Prostate gland (tissue), 2 donors: ENCODE results near the gene TRPC3. TPM values are rescaled to one million over a fixed set of nuclear protein-coding genes. Genes with fewer than 3 reads are reported as not detected.

Source experiments
- DNase-seq: peaks from one replicate; pipeline ENCODE4 v3.0.0-alpha.2; 2019; ENCODE audit warnings: low spot score
- H3K27ac ChIP-seq, 2 donors: fragments of 200-600 bp; sonication (generic); 2 replicates each; pipeline ENCODE4 v1.5.1; 2017 to 2019
- H3K27me3 ChIP-seq: fragments of 200-600 bp; sonication (generic); replicated peaks from 2 replicates; pipeline ENCODE4 v1.5.1; 2019; ENCODE audit not compliant: insufficient read depth
- H3K36me3 ChIP-seq, 2 donors: fragments of 200-600 bp; sonication (generic); 1 replicate in 1 of 2; 2 replicates in 1 of 2; pipeline versions ENCODE4 v1.5.1 to v1.8.1; 2017 to 2019
- H3K4me1 ChIP-seq: fragments of 200-600 bp; sonication (generic); replicated peaks from 2 replicates; pipeline ENCODE4 v1.5.1; 2019
- H3K4me3 ChIP-seq, 2 donors: fragments of 200-600 bp; sonication (generic); 2 replicates each; pipeline ENCODE4 v1.5.1; 2017 to 2019
- H3K9me3 ChIP-seq: fragments of 200-600 bp; sonication (generic); 2 replicates; pipeline ENCODE4 v1.5.1; 2017
- POLR2A ChIP-seq: fragments of 450-650 bp; IDR thresholded peaks from one replicate; pipeline ENCODE4 v1.6.1; 2016; ENCODE audit warnings: antibody characterized with exemption, mild to moderate bottlenecking
- POLR2AphosphoS5 ChIP-seq: sonication (generic); formaldehyde crosslinking; IDR thresholded peaks from one replicate; pipeline ENCODE4 v1.6.1; 2017; ENCODE audit warnings: antibody characterized with exemption
- WGBS: methylation state at CpG from one replicate; pipeline ENCODE4 v1.1.5; 2018; 5-methylcytosine and 5-hydroxymethylcytosine counted together
- intact Hi-C: fragments of 100-400 bp; cut with DNase I; formaldehyde crosslinking; loops from one replicate; pipeline ENCODE4 v1.14.2; 2022
- total RNA-seq, 2 donors: library from RNA; depleted of rRNA; stranded (reverse); fragments of >200 nt; gene quantifications; one replicate each; pipeline ENCODE4 v1.1.0, GENCODE V29; 2016
- TF ChIP-seq, protein P1 (sequence below), 4 experiments: fragments of 200-600 bp in 2 of 4; fragments of 450-650 bp in 2 of 4; sonication (generic) in 2 of 4; IDR thresholded peaks; 1 replicate in 3 of 4; 2 replicates in 1 of 4; pipeline ENCODE4 v1.5.1; 2016 to 2019; ENCODE audit warnings: antibody characterized with exemption in 4 of 4, mild to moderate bottlenecking in 2 of 4, moderate library complexity in 2 of 4

TRPC3 gene
- total RNA-seq = 1 to 10 TPM in 1 of 2 donors, not detected in 1; 1.5 TPM

DNA sequence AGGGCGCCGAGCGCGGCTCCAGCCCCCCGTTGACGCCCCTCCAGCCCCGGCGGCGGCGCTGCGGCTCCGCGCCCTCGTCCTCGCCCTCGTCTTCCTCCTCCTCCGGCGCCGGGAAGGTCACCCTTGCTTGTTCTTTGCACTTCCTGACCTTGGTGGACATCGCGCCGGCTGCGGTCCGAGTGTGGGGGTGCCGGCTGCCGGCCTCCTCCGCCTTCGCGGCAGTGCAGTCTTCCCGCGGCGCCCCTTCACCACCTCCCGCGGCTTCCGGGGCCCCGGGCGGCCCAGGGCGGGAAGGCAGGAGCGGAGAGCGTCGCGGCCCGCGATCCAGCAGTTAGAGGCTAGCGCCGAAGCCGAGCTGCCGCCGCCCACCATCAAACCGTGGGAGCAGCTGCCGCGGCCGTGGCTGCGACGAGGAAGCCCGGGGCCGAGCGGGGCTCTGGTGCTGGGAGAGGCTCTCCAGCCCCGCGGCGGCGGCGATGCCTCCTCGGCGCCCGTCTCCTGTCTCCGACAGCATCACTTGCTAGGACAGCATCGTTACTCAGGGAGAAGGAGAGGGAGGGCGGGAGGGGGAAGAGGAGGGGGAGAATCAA, at the start of gene TRPC3:
TSS of gene TRPC3 (minus strand) at position 540 of the 590 bp plus-strand sequence. CDS start at position 160, 380 bp downstream.
- TF ChIP-seq, protein P1, sequence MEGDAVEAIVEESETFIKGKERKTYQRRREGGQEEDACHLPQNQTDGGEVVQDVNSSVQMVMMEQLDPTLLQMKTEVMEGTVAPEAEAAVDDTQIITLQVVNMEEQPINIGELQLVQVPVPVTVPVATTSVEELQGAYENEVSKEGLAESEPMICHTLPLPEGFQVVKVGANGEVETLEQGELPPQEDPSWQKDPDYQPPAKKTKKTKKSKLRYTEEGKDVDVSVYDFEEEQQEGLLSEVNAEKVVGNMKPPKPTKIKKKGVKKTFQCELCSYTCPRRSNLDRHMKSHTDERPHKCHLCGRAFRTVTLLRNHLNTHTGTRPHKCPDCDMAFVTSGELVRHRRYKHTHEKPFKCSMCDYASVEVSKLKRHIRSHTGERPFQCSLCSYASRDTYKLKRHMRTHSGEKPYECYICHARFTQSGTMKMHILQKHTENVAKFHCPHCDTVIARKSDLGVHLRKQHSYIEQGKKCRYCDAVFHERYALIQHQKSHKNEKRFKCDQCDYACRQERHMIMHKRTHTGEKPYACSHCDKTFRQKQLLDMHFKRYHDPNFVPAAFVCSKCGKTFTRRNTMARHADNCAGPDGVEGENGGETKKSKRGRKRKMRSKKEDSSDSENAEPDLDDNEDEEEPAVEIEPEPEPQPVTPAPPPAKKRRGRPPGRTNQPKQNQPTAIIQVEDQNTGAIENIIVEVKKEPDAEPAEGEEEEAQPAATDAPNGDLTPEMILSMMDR (IDR thresholded peaks at IDR 0.05) = no peak
- no peak for TF ChIP-seq POLR2A
- TF ChIP-seq POLR2AphosphoS5 = no peak
- H3K4me1 ChIP-seq = no peaks in the 10 kb centered on the region
- H3K9me3 ChIP-seq = no peaks in the 10 kb centered on the region
- DNase-seq = no peak
- peak within 1 kb of the TSS in 1 of 2 donors; percentile 5 for H3K27ac ChIP-seq
- intact Hi-C loops = no loop called here
- H3K36me3 ChIP-seq = no peaks in the 10 kb centered on the region
- peak within 1 kb of the TSS; percentile 42 to 47 for H3K4me3 ChIP-seq
- H3K27me3 ChIP-seq = no peaks in the 10 kb centered on the region
- WGBS = under 1% methylated on average over 47 of the region's 69 CpGs

DNA sequence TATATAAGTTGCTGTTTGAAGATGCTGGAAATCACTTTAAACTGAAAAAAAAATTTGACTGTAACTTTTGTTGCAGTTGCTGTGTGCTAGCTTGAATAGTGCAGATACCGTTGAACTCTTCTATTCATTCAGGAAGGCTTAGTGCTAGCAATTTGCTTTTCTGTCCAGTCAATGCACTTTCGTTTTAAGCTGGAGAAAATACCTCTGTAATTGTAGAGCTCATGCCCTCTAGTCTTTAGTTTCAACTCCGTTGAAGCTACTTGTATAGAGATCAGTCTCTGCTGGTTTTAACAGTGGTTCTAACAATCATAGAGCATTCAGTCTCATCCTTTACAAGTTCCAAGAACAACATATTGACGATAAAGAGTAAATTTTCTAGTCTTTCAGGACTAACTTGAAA, 49.0 kb upstream of the TRPC3 start:
- Histone ChIP-seq H3K9me3 (no peaks in the 10 kb centered on the region), H3K4me1 (no peaks in the 10 kb centered on the region), H3K27ac (no peak overlapping the region), H3K27me3 (no peaks in the 10 kb centered on the region), H3K4me3 (no peak overlapping the region), H3K36me3 (no peaks in the 10 kb centered on the region)
- WGBS = 35% methylated on average over 4 of the region's 4 CpGs
- TF ChIP-seq POLR2A = no peak
- TF ChIP-seq, protein P1 (IDR thresholded peaks at IDR 0.05) = no peak
- TF ChIP-seq POLR2AphosphoS5 = no peak
- DNase-seq = no peak
- intact Hi-C loops = no loop called here

DNA sequence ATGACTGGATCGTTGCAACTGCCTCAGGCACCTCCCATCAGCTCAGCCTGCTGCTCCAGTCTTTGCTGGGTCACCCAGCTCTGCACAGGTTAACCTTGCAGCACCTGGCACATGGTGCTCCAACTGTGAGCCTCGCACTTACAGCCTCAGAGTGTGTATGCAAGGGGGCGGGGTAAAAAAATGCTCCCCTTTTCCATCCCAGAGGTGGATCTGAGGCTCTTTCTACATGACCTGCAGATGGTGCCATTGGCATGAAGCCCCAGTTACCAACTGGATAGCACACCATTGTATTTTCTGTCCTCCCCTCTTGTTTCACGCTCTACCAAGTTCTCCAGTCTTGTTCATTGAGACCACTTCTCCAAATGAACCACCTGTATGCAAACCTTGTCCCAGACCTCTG, 46.2 kb upstream of the TRPC3 start:
- TF ChIP-seq POLR2AphosphoS5 = no peak
- no peak for TF ChIP-seq POLR2A
- TF ChIP-seq, protein P1 (IDR thresholded peaks at IDR 0.05) = no peak
- intact Hi-C loops = no loop called here
- WGBS = 64% methylated on average over 4 of the region's 4 CpGs

GRCh38 chr4:121995790-121996537, 44.1 kb upstream of the TRPC3 start:
- Histone ChIP-seq H3K36me3 (no peaks in the 10 kb centered on the region), H3K27me3 (no peaks in the 10 kb centered on the region), H3K4me1 (no peaks in the 10 kb centered on the region), H3K4me3 (no peak overlapping the region), H3K9me3 (no peaks in the 10 kb centered on the region), H3K27ac (no peak overlapping the region)
- DNase-seq = no peak
- 74% methylated on average over 3 of the region's 3 CpGs for WGBS
- intact Hi-C loops = no loop called here
- TF ChIP-seq POLR2AphosphoS5 = no peak

More for the DNA sequence above, 46.2 kb upstream of the TRPC3 start:
- DNase-seq = no peak
- Histone ChIP-seq H3K27me3 (no peaks in the 10 kb centered on the region), H3K27ac (no peak overlapping the region), H3K4me1 (no peaks in the 10 kb centered on the region), H3K4me3 (no peak overlapping the region), H3K9me3 (no peaks in the 10 kb centered on the region), H3K36me3 (no peaks in the 10 kb centered on the region)

GRCh38 chr4:121991968-121992367, 40.1 kb upstream of the TRPC3 start:
- no peak for DNase-seq
- H3K4me3 ChIP-seq = no peak overlapping the region

More at GRCh38 chr4:121991968-121992367, 40.1 kb upstream of the TRPC3 start:
- H3K4me1 ChIP-seq = no peaks in the 10 kb centered on the region
- H3K36me3 ChIP-seq = no peaks in the 10 kb centered on the region
- intact Hi-C loops = no loop called here
- TF ChIP-seq POLR2A = no peak
- TF ChIP-seq, protein P1 (IDR thresholded peaks at IDR 0.05) = no peak
- TF ChIP-seq POLR2AphosphoS5 = no peak
- H3K9me3 ChIP-seq = no peaks in the 10 kb centered on the region
- H3K27me3 ChIP-seq = no peaks in the 10 kb centered on the region
- no peak overlapping the region for H3K27ac ChIP-seq
